ENCODE measurements around the gene YARS2.
"Not testable (repeated sequence)": the region's sequence is repeated elsewhere in the genome, so short reads cannot be mapped to it uniquely, and the experiment has no call there.

Gene YARS2

DNA sequence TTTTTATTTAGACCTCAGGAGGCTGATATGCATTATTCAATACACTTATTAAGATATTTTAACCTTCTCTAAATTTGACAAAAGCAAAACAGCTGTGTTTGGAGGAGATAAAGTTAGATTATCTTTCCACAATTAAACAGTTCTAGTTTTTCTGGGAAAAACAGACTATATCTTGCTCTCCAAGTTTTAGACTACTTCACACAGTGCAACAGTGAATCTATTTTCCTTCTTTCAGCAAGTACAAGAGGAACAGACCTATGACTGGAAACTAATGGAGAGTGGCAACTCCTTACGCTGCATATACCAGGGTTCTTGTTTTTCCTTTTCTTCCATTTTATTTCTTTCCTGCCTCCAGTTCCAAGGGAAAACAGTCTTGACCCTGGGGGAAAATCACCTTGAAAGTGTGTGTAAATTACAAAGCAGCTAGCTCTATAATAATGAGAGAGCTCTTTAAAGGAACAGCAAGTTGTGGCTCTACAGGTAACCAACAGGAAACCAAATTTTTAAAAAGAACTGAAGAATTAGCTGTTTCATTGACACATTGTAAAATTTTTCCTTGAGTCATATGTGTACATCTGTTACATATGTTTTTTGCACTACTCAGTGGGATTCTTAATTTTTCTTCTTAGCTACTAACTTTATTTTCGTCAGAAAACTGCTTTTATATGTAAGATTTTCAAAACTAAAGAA is 49.2 kb downstream of the YARS2 start:
- TF ChIP-seq, protein P1, sequence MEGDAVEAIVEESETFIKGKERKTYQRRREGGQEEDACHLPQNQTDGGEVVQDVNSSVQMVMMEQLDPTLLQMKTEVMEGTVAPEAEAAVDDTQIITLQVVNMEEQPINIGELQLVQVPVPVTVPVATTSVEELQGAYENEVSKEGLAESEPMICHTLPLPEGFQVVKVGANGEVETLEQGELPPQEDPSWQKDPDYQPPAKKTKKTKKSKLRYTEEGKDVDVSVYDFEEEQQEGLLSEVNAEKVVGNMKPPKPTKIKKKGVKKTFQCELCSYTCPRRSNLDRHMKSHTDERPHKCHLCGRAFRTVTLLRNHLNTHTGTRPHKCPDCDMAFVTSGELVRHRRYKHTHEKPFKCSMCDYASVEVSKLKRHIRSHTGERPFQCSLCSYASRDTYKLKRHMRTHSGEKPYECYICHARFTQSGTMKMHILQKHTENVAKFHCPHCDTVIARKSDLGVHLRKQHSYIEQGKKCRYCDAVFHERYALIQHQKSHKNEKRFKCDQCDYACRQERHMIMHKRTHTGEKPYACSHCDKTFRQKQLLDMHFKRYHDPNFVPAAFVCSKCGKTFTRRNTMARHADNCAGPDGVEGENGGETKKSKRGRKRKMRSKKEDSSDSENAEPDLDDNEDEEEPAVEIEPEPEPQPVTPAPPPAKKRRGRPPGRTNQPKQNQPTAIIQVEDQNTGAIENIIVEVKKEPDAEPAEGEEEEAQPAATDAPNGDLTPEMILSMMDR (IDR thresholded peaks at IDR 0.05; ENCODE audit: low read depth, low read length, missing control alignments) = no peak
- no peak for DNase-seq (ENCODE audit: low read depth)
- H3K4me3 ChIP-seq (ENCODE audit: low read depth, low read length) = no peak overlapping the region

DNA sequence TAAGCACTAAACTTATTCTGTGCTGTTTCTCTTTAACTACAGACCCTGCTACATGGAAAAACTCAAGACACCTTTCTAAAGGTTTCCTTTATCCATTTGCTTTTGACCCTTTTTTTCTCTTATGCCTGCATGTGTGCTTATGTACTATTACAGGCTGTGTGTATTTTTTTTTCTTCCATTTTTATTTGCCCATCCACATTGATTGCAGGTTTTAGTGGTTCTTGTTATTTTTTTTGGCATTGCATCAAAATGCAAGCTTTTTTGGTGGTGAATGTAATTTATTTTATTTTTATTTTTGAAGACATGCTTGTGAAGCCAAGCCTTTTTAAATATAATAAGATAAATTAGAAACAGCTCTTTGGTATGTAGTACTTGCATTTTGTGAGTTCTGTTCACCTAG is 49.9 kb downstream of the YARS2 start:
- H3K4me3 ChIP-seq (ENCODE audit: low read depth, low read length) = no peak overlapping the region
- DNase-seq (ENCODE audit: low read depth) = no peak

DNA sequence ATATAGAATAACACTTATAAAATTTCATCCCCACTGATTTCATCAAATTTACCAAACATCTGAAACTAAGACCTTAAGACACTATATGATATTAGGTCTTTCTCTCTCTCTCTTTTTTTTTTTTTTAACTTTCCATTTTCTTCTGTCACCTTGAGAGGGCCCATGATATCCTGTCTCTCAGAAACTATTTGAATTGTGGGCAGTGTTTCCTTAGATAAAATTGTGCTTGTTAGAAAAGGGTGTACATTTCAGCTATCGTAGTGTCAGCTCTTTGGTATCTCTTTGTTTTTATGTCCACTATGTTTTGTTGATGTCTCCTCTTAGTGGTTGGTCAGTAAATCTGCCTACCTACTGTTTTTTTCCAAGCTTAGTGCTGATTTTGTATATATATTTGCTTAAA is 52.8 kb downstream of the YARS2 start:
- TF ChIP-seq, protein P1 (IDR thresholded peaks at IDR 0.05; ENCODE audit: low read depth, low read length, missing control alignments) = no peak
- no peak overlapping the region for H3K4me3 ChIP-seq (ENCODE audit: low read depth, low read length)
- DNase-seq (ENCODE audit: low read depth) = no peak

More for the DNA sequence above, 49.9 kb downstream of the YARS2 start:
- TF ChIP-seq, protein P1 (IDR thresholded peaks at IDR 0.05; ENCODE audit: low read depth, low read length, missing control alignments) = no peak

DNA sequence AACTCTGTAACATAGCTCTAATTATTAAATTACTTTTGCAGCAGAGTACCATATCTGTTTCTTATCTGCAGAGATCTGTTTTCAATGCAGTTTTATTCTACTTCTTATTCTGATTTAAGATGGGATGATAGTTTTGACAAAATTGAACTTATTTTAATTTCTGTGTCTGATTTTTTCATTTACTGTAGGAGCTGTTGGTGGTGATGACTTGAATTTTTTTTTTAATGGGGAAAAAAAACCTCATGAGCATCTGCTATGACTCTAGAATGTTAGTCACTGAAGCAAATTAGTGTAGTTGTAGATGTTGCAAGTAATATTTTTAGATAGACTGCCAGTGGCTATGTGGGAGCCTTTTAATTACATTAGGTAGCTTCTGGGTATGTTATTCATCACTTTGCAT is 53.2 kb downstream of the YARS2 start:
- H3K4me3 ChIP-seq (ENCODE audit: low read depth, low read length) = no peak overlapping the region
- TF ChIP-seq, protein P1 (IDR thresholded peaks at IDR 0.05; ENCODE audit: low read depth, low read length, missing control alignments) = no peak
- DNase-seq (ENCODE audit: low read depth) = no peak

DNA sequence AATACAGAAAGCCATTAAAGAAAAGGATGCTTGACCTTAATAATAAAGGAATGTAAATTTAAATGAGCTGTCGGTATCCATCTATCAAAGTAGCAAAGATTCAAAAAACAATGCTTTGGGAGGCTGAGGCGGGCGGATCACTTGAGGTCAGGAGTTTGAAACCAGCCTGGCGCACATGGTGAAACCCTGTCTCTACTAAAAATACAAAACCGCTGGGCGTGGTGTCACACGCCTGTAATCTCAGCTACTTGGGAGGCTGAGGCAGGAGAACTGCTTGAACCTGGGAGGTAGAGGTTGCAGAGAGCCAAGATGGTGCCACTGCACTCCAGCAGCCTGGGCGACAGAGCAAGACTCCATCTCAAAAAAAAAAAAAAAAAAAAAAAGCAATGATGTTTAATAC is 56.3 kb downstream of the YARS2 start:
- not testable (repeated sequence) for H3K4me3 ChIP-seq (ENCODE audit: low read depth, low read length); DNase-seq (ENCODE audit: low read depth)

DNA sequence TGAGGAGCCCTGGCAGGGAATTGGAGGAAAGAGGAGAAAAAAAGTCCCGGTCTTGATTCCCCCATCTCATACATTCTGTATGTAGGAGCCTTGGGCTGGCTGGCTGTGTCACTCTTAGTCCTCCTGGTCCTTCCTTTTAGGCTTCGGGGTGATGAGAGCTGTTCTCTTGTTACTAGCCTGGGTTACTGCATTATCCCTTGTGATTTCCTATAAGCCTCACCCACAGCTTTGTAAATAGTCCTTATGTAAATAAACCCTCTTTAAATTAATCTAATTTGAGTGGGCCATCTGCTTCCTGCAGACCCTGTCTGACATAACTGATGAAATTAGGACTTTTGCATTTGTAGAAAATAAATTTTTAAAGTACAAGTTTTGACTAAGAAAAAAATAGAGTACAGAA is 57.4 kb downstream of the YARS2 start:
- no peak for DNase-seq (ENCODE audit: low read depth)

DNA sequence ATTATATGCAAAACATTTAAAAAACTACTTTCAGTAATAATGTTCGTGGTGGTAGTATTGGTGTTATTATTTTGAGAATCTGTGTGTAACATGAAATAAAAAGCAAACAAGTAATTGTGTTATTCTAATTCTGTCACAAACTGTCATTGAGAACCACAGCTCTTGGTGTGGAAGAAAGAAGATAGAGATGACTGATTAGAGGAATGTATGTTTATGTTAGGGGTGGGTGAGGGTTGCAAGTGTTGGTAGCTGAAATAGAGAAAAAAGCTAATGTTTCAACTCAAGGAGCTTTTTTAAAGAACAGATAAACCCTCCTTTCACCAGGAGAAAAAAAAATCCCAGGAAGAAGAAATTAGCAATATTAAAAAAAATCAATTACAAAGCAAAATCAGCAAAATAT is 58.3 kb downstream of the YARS2 start:
- TF ChIP-seq, protein P1 (IDR thresholded peaks at IDR 0.05; ENCODE audit: low read depth, low read length, missing control alignments) = no peak
- no peak for DNase-seq (ENCODE audit: low read depth)
- H3K4me3 ChIP-seq (ENCODE audit: low read depth, low read length) = no peak overlapping the region

More for the DNA sequence above, 57.4 kb downstream of the YARS2 start:
- TF ChIP-seq, protein P1 (IDR thresholded peaks at IDR 0.05; ENCODE audit: low read depth, low read length, missing control alignments) = no peak
- no peak overlapping the region for H3K4me3 ChIP-seq (ENCODE audit: low read depth, low read length)

Measured in GM12864 (cell line).